Body of pancreas (tissue), 4 donors: ENCODE measurements around the gene GPATCH2.
"Not testable (repeated sequence)": the region's sequence is repeated elsewhere in the genome, so short reads cannot be mapped to it uniquely, and the experiment has no call there.

Experiments
- POLR2A ChIP-seq, 3 donors: fragments of 450-650 bp; IDR thresholded peaks; one replicate each; pipeline ENCODE4 v1.6.1; 2016; ENCODE audit warnings: antibody characterized with exemption in 3 of 3, mild to moderate bottlenecking in 2 of 3
- TF ChIP-seq, protein P1 (sequence below), 7 experiments: fragments of 450-650 bp in 4 of 7; fragments of 200-600 bp in 3 of 7; sonication (generic) in 3 of 7; IDR thresholded peaks; one replicate each; pipeline ENCODE4 v1.5.1; 2016 to 2019; ENCODE audit warnings: antibody characterized with exemption in 7 of 7

GRCh38 chr1:217379804-217380203 is 251.1 kb downstream of the GPATCH2 start:
- TF ChIP-seq, protein P1, sequence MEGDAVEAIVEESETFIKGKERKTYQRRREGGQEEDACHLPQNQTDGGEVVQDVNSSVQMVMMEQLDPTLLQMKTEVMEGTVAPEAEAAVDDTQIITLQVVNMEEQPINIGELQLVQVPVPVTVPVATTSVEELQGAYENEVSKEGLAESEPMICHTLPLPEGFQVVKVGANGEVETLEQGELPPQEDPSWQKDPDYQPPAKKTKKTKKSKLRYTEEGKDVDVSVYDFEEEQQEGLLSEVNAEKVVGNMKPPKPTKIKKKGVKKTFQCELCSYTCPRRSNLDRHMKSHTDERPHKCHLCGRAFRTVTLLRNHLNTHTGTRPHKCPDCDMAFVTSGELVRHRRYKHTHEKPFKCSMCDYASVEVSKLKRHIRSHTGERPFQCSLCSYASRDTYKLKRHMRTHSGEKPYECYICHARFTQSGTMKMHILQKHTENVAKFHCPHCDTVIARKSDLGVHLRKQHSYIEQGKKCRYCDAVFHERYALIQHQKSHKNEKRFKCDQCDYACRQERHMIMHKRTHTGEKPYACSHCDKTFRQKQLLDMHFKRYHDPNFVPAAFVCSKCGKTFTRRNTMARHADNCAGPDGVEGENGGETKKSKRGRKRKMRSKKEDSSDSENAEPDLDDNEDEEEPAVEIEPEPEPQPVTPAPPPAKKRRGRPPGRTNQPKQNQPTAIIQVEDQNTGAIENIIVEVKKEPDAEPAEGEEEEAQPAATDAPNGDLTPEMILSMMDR (IDR thresholded peaks at IDR 0.05): not testable (repeated sequence)
- not testable (repeated sequence) for TF ChIP-seq POLR2A (IDR thresholded peaks at IDR 0.05)
